ENCODE results near the gene ACAT2. TPM values are rescaled to one million over a fixed set of nuclear protein-coding genes. Genes with fewer than 3 reads are reported as not detected.

ACAT2 gene
- polyA plus RNA-seq, 3 donors from 2014 or later, result 32.7 to 57.4 (median 45.4) TPM

Other genes with a start within 250 kb of the ACAT2 start
- gene SOD2, start 68.8 kb upstream of the ACAT2 start, polyA plus RNA-seq, result 10 to 100 TPM; 54.5 to 73.0 (median 54.6) TPM
- gene WTAP, start 34.5 kb upstream of the ACAT2 start, polyA plus RNA-seq, result 100 to 1,000 TPM; 145 to 169 (median 150) TPM
- 100 to 1,000 TPM in 2 of 3 donors, 10 to 100 TPM in 1; 69.0 to 107 (median 101) TPM for gene TCP1, start 27.6 kb downstream of the ACAT2 start, polyA plus RNA-seq
- 10 to 100 TPM; 50.4 to 92.5 (median 60.5) TPM for gene MRPL18, start 28.4 kb downstream of the ACAT2 start, polyA plus RNA-seq
- gene PNLDC1, start 38.2 kb downstream of the ACAT2 start, polyA plus RNA-seq, result under 1 TPM in 1 of 3 donors, not detected in 2; 0.21 TPM
- not detected for gene MAS1, start 128.9 kb downstream of the ACAT2 start, polyA plus RNA-seq
- 10 to 100 TPM; 17.2 to 54.9 (median 21.4) TPM for gene IGF2R, start 207.0 kb downstream of the ACAT2 start, polyA plus RNA-seq